GM18517 (cell line): ENCODE data around the gene ECT2.
"Not testable (repeated sequence)": the region's sequence is repeated elsewhere in the genome, so short reads cannot be mapped to it uniquely, and the experiment has no call there.

Source experiments
- ATAC-seq: cut with Tn5 transposase; IDR thresholded peaks from one replicate; pipeline ENCODE4 v1.9.1; 2021; ENCODE audit warnings: mild to moderate bottlenecking, moderate library complexity; ENCODE audit not compliant: unreplicated experiment

The ECT2 gene

DNA sequence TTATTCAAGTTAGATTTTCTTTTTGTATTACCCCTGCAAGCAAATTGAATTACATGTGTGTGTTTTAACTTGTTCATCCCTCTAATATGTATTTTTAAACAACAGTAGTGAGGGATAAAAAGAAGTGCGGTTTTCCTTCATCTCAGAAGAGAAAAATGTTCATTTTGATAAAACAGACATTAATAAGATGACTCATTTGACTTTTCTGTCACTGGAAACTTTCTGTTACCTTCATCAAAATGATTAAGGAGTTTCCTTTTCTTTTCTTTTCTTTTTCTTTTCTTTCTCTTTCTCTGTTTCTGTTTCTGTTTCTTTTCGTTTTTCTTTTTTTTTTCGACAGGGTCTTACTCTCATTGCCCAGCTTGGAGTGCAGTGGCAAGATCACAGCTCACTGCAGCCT, 53.0 kb downstream of the ECT2 start:
- ATAC-seq: no peak

DNA sequence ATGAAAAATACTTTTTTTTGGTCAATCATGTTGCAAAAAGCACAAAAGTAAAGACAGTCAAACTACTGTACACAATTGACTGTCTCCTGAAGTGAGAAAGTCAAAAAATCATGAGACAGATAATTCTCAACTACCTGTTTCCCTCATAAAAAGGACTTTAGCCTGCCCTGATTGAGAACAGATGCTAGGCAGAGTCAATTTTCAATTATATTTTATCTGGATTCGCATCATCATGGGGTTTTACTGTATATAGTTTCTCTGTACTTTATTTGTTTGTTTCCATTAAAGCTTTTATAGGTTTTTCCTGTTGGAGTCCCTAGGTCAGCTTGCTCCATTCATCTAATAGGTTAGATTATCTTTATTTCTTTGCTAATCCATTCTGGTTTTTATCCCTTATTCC, 53.8 kb downstream of the ECT2 start:
- no peak for ATAC-seq

DNA sequence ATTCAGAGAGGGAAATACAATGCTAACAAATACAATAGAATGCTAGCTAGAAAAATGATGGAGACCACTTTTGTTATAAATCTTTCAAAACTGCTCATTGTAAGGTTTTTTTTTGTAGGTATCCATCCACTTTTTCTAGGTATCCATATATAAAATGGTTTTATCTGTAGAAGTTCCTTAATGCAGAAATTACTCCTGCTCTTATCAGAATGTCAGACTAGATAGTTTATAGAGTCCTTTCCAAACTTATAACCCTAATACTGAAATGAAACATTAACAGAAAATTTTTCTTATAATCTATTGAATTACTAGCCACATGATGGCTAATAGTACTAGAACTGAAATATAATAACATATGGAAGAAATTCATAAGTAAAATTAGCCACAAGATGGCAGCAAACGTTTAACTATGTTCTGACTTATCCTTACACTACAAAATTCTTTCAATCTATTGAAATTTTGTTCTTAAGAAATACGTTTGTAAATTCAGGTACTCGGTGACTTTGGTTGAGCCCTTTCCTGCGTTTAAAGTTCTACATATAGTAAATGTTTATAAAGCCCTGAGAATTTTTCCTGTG, 58.5 kb downstream of the ECT2 start:
- ATAC-seq: no peak

DNA sequence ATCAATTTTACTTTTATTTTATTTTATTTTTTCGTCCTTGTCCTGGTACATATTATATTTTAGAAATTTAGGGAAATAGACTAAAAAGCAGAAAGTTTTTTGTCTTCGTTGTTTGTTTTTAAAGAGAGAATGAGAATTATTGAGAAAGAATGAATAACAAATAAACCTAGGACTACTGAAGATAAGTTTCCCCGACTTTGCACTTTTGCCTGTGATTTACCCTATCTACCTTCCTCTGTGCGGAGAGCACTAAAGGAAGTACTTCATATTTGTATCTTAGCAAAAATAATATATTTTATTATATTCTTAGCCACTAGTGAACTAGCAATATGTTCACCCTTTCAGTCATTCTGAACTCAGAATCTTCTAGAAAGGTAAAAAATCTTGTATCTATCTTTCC, 60.6 kb downstream of the ECT2 start:
- ATAC-seq: no peak

DNA sequence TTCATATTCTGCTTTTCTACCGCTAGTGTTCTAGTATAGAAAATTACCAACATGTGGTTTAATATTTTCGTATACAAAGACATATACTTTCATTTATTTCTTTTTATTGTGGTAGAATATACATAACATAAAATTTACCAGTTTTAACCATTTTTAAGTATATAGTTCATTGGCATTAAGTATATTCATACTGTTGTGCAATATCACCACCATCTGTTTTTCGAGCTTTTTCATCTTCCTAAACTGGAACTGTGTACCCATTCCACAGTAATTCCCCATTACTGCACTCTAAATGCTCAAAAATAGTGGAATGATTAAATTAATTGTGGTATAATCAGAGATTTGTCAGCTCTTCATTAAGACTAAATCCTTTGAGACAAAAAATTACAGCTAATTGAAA, 62.9 kb downstream of the ECT2 start:
- ATAC-seq: no peak

DNA sequence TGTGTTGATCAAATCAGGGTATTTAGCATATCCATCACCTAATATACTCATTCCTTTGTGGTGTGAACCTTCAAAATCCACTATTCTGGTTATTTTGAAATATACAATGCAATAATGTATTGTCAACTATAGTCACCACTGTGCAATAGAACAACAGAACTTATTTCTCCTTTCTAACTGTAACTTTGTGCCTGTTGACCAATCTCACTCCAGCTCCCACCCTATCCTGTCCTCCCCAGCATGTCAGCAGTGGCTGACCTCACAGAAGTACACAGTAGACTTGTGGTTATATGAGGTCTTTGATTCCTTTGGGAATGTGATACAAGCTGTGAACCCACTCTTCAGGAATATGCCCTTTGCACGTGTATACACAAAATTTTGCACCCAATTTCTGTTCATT, 64.2 kb downstream of the ECT2 start:
- no peak for ATAC-seq

DNA sequence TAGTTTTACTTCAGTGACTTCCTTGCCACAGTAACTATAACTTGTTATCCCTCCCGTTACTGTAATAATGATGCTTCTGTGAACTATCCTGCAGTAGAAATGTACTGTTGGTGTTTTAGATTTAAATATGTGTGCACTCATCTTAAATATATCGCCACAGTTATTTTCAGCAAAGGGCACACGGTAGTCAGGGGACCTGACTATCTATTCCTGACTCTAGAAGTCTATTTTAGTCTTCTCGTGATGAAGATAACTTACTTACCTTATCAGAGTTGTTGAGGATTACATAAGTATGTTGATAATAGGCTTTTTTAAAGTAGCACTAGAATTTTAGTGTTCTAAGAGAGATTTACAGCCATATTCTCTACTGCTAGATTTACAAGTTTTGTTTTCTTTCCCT, 65.3 kb downstream of the ECT2 start:
- ATAC-seq: no peak

DNA sequence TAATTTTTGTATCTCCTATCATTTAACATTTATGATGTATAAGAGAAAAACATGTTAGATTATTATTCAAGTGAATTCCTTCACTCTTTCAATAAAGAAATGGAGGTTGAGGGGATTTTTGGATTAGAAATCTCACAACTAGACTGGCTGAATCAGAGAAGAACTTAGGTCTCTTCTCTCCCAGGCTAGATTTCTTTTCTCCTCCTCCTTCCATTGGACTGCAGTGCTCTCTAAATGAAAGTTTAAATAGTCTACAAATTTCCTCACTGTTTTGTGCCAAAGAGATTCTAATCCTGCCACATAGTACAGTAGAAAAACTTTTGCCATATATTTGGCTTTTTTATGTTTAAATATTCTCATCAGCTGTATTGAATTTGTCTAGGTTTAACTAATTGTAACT, 65.8 kb downstream of the ECT2 start:
- ATAC-seq: no peak

DNA sequence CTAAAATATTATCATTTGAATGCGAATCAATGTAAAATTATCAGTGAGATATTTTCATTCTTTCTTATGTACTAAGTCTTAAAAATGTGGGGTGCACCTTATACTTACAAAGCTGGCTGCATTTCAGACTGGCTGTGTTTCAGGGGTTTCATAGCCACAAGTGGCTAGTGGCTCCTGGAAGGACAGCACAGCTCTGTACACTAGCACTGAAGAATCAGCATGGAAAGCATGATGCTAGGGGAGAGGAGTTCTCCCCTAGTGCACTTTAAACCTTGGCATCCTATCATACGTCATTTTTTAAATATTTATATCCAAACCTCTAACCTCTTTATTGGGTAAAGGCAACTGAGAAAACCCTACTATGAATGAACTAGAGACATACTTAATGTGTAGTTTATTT, 66.4 kb downstream of the ECT2 start:
- no peak for ATAC-seq

DNA sequence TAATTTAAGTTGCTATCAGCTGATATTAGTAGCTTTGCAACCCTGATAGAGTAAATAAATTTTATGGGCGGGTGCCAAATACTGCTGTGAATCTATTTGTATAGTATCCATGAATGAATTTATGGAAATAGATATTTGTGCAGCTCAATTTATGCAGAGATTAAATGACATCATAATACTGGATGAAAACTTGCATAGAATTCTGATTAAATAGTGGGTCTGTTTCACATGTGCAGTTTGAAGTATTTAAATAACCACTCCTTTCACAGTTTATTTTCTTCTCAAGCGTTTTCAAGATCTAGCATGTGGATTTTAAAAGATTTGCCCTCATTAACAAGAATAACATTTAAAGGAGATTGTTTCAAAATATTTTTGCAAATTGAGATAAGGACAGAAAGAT, 70.0 kb downstream of the ECT2 start:
- ATAC-seq: no peak

DNA sequence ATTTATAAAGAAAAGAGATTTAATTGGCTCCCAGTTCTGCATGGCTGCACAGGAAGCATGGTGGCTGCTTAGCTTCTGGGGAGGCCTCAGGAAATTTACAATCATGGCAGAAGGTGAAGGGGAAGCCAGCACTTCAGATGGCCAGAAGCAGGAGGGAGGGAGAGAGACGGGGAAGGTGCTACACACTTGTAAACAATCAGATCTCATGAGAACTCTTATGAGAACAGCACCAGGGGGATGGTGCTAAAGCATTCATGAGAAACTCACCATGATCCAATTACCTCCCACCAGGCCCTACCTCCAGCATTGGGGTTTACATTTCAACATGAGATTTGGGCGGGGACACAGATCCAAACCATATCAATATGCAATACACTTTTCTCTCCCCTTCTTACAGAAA, 73.7 kb downstream of the ECT2 start:
- no peak for ATAC-seq

DNA sequence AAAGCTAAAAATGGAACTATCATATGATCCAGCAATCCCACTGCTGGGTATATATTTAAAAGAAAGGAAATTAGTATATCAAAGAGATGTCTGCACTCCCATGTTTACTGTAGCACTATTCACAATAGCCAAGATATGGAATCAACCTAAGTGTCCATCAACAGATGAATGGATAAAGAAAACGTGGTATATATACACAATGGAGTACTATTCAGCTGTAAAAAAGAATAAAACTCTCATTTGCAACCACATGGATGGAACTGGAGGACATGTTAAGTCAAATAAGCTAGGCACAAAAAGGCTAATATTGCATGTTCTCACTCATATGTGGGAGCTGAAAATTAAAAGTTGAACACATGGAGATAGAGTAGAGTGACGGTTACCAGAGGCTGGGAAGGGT, 76.7 kb downstream of the ECT2 start:
- ATAC-seq: not testable (repeated sequence)

DNA sequence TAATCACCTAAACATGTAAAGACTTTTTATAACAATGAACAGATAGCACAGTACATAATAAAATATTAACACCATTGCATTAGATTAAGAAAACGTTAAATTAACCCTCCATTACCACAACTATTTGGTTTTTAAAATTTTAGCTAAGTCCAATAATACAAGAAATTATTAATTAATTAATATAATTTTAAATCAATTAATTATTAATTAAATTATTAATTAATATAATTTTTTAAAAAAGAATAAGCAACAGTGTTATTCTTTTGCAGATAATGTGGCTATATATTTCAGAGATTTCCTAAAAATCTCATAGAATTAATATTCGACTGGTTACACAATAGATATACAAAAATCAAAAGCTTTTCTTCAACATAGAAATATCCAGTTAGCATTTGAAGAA, 82.5 kb downstream of the ECT2 start:
- no peak for ATAC-seq

DNA sequence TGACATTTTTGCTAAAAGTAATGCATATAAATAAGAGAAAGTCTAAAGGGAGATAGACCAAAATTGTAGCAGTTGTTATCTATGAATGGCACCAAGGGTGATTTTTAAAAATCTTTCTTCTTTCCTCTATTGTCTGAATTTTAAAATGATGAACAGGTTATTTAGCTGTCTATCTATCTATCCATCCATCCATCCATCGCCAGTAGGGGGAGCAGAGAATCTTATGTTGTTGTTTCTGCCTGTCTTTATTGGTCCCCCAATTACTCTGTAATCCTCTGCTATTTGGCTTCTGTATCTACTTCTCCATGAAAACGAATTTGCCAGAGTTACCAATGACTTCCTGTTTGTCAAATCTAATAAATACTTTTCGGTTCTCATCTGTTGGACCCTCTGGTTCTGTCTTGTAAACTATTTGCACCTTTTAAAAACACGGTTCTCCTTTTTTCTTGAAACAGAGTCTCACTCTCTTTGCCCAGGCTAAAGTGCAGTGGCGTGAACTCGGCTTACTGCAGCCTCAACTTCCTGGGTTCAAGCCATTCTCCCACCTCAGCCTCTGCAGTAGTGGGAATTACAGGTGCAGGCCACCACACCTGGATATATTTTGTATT, 86.0 kb downstream of the ECT2 start:
- ATAC-seq: peak; percentile 71

DNA sequence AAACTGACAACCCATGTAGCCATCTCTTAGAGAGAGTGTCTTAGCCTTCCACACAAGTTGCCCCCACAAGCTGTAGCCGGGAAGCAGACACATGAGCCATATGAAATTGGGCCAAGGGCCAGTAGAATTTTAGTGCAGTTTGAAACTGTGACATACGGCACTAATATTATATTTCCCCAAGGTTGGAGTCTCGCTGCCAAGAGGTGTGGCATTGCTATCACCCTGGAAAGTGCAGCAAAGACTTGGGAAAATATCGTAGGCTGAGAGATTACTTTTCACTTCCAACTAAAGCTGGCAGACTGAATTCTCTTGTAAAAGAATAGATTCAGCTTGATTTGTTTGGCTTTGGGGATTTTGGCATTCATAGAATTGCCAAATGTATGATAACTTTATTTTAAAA, 89.2 kb downstream of the ECT2 start:
- no peak for ATAC-seq

DNA sequence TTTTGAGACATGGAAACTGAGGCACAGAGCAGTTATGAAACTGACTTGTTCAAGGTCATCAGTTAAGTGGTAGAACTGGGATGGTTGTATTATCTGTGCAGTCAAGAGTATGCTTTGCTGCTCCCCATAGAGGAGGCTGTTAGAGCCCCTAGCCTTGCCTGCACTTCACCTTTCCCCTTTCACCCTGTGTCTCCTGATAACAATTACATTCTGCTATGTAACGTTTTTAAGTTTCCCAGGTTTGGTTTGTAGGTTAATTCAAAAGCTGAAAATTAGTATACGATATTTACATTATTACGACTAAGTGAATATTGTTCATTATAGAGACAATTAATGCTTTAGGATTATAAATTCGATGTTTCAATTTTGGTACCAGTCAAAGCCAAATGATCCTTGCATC, 89.9 kb downstream of the ECT2 start:
- ATAC-seq: no peak

DNA sequence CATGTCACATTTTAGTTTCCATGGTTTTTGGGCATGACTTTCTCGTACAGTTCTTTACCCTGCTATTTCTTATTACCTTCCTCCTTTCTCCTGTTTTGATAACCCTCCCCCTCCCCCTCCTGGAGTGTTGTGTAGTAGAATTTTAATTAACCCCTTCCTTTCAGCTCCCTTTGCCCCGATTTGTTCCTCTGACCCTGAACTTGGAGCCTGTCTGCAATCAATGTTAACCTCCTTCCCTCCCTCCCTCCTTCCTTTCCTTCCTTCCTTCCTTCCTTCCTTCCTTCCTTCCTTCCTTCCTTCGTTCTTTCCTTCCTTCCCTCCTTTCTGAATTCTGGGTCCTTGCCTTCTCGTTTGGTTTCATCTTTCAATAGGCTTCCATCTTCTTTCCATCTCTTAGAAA, 90.4 kb downstream of the ECT2 start:
- no peak for ATAC-seq

DNA sequence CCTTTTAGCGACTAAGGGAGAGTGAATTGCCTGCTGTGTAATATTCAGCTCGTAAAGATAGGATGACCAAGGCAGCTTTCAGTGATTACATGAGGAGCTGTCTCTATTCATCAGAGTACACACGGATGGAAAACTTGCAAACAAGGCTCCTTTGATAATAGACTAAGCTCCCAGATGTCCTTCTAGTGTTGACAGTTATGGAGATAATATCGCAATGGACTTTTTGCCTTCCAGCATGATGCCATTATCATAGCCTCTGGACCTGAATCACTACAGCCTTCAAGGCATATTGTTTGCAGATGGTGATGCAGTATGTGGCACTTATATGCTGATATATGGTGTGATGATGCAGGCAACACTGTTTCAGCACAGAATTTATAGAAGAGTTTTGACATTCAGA, 93.9 kb downstream of the ECT2 start:
- ATAC-seq: no peak

DNA sequence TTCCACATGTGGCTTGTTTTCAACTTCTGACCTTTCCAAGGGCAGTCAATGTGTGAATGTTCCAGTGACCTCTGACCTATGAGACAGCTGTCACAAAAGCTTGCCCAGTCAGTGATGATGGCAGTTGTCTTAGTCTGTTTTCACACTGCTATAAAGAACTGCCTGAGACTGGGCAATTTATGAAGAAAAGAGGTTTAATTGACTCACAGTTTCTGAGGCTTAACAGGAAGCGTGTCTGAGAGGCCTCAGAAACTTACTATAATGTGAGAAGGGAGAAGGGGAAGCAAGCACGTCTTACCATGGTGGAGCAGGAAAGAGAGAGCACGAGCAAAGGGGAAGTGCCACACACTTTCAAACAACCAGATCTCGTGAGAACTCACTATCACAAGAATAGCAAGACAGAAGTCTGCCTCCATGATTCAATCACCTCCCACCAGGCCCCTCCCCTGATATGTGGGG, 95.6 kb downstream of the ECT2 start:
- ATAC-seq: no peak

DNA sequence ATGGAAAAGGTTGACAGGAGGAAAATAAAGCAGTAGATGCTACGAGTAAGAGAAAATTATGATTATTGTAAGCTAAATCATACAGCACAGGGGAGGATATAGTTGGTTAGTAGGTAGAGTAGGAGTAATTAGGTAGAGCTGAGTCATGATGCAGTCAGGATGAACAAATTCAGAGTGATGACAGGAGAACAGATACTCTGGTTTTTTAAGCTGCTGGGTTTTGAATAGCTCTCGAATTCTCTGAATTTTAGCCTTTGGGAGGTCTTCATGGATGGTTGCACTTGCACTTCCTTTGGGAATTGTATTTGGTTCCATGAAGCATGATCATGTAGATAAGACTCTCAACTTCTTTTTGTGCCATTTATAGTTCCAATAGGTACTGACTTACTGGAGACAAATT, 96.2 kb downstream of the ECT2 start:
- no peak for ATAC-seq

DNA sequence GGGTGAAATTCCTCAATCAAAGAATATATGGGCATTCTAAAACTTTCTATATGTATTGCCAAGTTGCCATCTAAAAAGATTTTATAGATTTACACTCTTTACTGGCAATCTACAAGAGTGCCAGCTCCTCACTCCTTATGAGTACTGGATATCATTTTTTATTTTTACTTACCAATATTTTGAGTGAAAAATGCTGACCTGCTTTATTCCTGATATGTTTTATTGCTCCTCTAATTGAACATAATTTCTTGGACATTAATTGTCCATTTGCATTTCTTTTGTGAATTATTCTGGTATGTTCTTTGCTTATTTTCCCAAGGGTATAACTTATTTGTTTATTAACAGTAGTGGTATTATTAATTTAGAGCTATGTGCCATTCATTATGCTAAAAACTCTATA, 96.8 kb downstream of the ECT2 start:
- ATAC-seq: no peak

DNA sequence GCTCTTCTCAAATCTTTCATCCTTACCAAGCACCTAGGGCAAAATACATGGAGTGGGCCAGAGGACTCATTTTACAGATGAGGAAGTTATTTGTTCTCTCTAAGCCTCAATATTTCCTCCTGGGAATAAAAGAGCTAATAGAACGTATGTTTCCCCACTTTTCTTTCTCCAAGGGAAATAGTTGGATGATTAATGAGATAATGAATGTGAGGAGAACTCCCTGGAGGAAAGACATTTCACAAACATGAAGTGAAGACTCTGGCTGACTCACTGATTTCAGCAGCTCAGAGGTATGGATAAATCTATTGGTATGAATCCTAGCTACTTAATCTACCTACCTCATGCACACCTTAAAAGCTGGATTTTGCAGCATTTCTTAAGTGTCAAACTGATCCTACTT, 98.4 kb downstream of the ECT2 start:
- ATAC-seq: no peak

DNA sequence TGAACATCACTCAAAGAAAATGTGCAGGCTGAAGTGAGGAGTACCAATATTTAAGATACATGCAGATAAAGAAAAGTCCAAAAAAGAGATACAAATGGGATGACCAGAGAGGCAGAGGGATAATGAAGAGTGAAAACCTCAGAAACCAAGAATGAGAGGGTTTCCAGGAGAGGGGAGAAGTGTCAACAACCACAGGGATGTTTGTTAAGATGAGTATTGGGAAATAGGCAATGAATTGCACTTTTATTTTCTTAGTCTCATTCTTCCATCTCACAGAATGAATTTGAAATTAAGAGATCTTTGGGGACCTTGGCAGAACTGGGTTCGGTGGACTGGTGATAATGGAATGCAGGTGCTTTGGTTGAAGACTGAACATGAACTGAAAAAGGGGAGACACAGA, 102.5 kb downstream of the ECT2 start:
- no peak for ATAC-seq
